Astrocyte (in vitro differentiated cells and primary cell): Measurements from ENCODE around the gene MED12L. TPM values are rescaled to one million over a fixed set of nuclear protein-coding genes. Genes with fewer than 3 reads are reported as not detected.

Experiments
- DNase-seq: peaks from one replicate; pipeline ENCODE4 v3.0.0-alpha.2; 2010; ENCODE audit warnings: low read depth
- FAIRE-seq: peaks from 2 replicates; lab custom pipeline; 2011; peaks lifted over from hg19 to GRCh38; lab: Jason Lieb, UNC
- H2AFZ ChIP-seq: 2 replicates; pipeline ENCODE4 v1.6.0; 2012; ENCODE audit warnings: low read depth, low read length, inconsistent platforms
- H3K27ac ChIP-seq: 2 replicates; pipeline ENCODE4 v1.5.1; 2011; ENCODE audit warnings: low read depth, low read length, inconsistent platforms
- H3K27me3 ChIP-seq: 2 replicates; pipeline ENCODE4 v1.6.0; 2011; ENCODE audit warnings: low read length, inconsistent platforms; ENCODE audit not compliant: insufficient read depth
- H3K36me3 ChIP-seq: 2 replicates; pipeline ENCODE4 v1.5.1; 2011; ENCODE audit warnings: low read length, inconsistent platforms; ENCODE audit not compliant: insufficient read depth
- H3K4me1 ChIP-seq: 2 replicates; pipeline ENCODE4 v1.5.1; 2011; ENCODE audit warnings: low read length, inconsistent platforms; ENCODE audit not compliant: insufficient read depth
- H3K4me2 ChIP-seq: 2 replicates; pipeline ENCODE4 v1.6.0; 2012; ENCODE audit warnings: low read length, inconsistent platforms
- H3K4me3 ChIP-seq: 2 replicates; pipeline ENCODE4 v1.5.1; 2011; ENCODE audit warnings: low read depth, mild to moderate bottlenecking, low read length, inconsistent platforms; ENCODE audit not compliant: insufficient read depth
- H3K79me2 ChIP-seq: 2 replicates; pipeline ENCODE4 v1.6.0; 2012; ENCODE audit warnings: mild to moderate bottlenecking, low read length, inconsistent platforms; ENCODE audit not compliant: insufficient read depth
- H3K9ac ChIP-seq: 2 replicates; pipeline ENCODE4 v1.6.0; 2012; ENCODE audit warnings: mild to moderate bottlenecking, low read length, inconsistent platforms
- H3K9me3 ChIP-seq: 2 replicates; pipeline ENCODE4 v1.5.1; 2012; ENCODE audit warnings: low read depth, mild to moderate bottlenecking, low read length, inconsistent platforms; ENCODE audit not compliant: insufficient read depth
- H4K20me1 ChIP-seq: 2 replicates; pipeline ENCODE4 v1.6.0; 2012; ENCODE audit warnings: low read length, inconsistent platforms; ENCODE audit not compliant: insufficient read depth
- H3K27ac Mint-ChIP-seq: one replicate; pipeline ENCODE4 v1.8.0; 2021; ENCODE audit warnings: mild to moderate bottlenecking, mixed read lengths; ENCODE audit not compliant: unreplicated experiment
- H3K27me3 Mint-ChIP-seq: one replicate; pipeline ENCODE4 v1.8.0; 2021; ENCODE audit warnings: low read depth, mixed read lengths; ENCODE audit not compliant: unreplicated experiment
- H3K36me3 Mint-ChIP-seq: one replicate; pipeline ENCODE4 v1.8.0; 2021; ENCODE audit warnings: low read depth, mixed read lengths; ENCODE audit not compliant: unreplicated experiment
- H3K4me1 Mint-ChIP-seq: one replicate; pipeline ENCODE4 v1.8.0; 2021; ENCODE audit warnings: low read depth, mixed read lengths; ENCODE audit not compliant: unreplicated experiment
- H3K4me3 Mint-ChIP-seq: one replicate; pipeline ENCODE4 v1.8.0; 2021; ENCODE audit warnings: mild to moderate bottlenecking, moderate library complexity, mixed read lengths; ENCODE audit not compliant: unreplicated experiment
- H3K9me3 Mint-ChIP-seq: one replicate; pipeline ENCODE4 v1.8.0; 2021; ENCODE audit warnings: mild to moderate bottlenecking, mixed read lengths; ENCODE audit not compliant: unreplicated experiment
- EZH2 ChIP-seq: IDR thresholded peaks from 2 replicates; pipeline ENCODE4 v1.6.1; 2012; ENCODE audit warnings: mild to moderate bottlenecking, low read length, inconsistent platforms; ENCODE audit not compliant: insufficient read depth
- total RNA-seq: library from RNA; stranded (reverse); gene quantifications from 2 replicates; pipeline ENCODE4 v1.2.1, GENCODE V29; 2021
- TF ChIP-seq, protein P1 (sequence below): IDR thresholded peaks from 2 replicates; pipeline ENCODE4 v1.5.1; 2011; ENCODE audit warnings: low read depth, mild to moderate bottlenecking, inconsistent platforms, low read length, moderate library complexity; ENCODE audit not compliant: insufficient read depth

Gene MED12L
- total RNA-seq, 1 donor from 2014 or later, result 8.2 TPM

GRCh38 chr3:151345859-151346258 is 260.4 kb downstream of the MED12L start:
- peak; percentile 56 for FAIRE-seq
- H3K9me3 ChIP-seq, result no peaks in the 10 kb centered on the region
- Mint-ChIP-seq H3K4me1 (peaks cover 23% of the 10 kb centered on the region), H3K27me3 (no peaks in the 10 kb centered on the region), H3K36me3 (no peaks in the 10 kb centered on the region), H3K27ac (no peak overlapping the region), H3K4me3 (no peak overlapping the region), H3K9me3 (no peaks in the 10 kb centered on the region)
- TF ChIP-seq, protein P1, sequence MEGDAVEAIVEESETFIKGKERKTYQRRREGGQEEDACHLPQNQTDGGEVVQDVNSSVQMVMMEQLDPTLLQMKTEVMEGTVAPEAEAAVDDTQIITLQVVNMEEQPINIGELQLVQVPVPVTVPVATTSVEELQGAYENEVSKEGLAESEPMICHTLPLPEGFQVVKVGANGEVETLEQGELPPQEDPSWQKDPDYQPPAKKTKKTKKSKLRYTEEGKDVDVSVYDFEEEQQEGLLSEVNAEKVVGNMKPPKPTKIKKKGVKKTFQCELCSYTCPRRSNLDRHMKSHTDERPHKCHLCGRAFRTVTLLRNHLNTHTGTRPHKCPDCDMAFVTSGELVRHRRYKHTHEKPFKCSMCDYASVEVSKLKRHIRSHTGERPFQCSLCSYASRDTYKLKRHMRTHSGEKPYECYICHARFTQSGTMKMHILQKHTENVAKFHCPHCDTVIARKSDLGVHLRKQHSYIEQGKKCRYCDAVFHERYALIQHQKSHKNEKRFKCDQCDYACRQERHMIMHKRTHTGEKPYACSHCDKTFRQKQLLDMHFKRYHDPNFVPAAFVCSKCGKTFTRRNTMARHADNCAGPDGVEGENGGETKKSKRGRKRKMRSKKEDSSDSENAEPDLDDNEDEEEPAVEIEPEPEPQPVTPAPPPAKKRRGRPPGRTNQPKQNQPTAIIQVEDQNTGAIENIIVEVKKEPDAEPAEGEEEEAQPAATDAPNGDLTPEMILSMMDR, result no peak
- no peak for TF ChIP-seq EZH2
- H3K4me3 ChIP-seq, result no peak overlapping the region
- H3K36me3 ChIP-seq, result no peaks in the 10 kb centered on the region
- H3K4me1 ChIP-seq, result no peaks in the 10 kb centered on the region
- H3K4me2 ChIP-seq, result peak overlapping the region; percentile 67
- H2AFZ ChIP-seq, result no peak overlapping the region
- peak; percentile 68 for DNase-seq
- no peaks in the 10 kb centered on the region for H3K79me2 ChIP-seq
- no peaks in the 10 kb centered on the region for H3K27me3 ChIP-seq
- no peak overlapping the region for H3K27ac ChIP-seq
- no peaks in the 10 kb centered on the region for H4K20me1 ChIP-seq
- no peak overlapping the region for H3K9ac ChIP-seq

DNA sequence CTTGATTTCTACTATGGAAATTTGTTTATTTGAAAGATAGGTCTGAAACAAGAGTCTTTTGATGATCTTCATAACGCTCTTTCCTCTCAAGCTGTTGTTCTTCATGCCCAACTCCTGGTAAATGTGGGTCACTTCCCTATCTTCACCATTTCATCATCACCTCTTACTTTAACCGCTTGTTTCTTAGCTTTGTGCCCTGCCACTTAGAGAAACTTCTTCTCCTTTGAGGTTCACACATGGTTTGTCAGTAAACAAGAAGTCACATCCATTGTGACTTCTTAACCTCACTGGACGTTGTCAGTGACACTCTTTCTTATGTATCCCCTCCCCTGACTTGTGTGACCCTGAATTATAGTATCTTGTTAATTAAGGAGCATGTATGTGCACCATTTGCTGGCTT is 260.8 kb downstream of the MED12L start:
- no peak overlapping the region for H3K4me3 Mint-ChIP-seq
- no peak overlapping the region for H3K4me2 ChIP-seq

GRCh38 chr3:151347432-151347831 is 262.0 kb downstream of the MED12L start:
- Mint-ChIP-seq H3K4me3 (no peak overlapping the region), H3K27me3 (no peaks in the 10 kb centered on the region), H3K27ac (peak overlapping the region; percentile 78), H3K4me1 (peaks cover 23% of the 10 kb centered on the region), H3K9me3 (no peaks in the 10 kb centered on the region), H3K36me3 (no peaks in the 10 kb centered on the region)
- no peak overlapping the region for H3K4me3 ChIP-seq
- no peak overlapping the region for H3K27ac ChIP-seq
- TF ChIP-seq EZH2, result no peak
- TF ChIP-seq, protein P1, result no peak
- H3K4me1 ChIP-seq, result no peaks in the 10 kb centered on the region
- no peaks in the 10 kb centered on the region for H3K27me3 ChIP-seq
- FAIRE-seq (no peak), DNase-seq (no peak)
- H3K9me3 ChIP-seq, result no peaks in the 10 kb centered on the region
- no peaks in the 10 kb centered on the region for H3K36me3 ChIP-seq
- H3K4me2 ChIP-seq, result no peak overlapping the region
- no peaks in the 10 kb centered on the region for H4K20me1 ChIP-seq
- no peak overlapping the region for H2AFZ ChIP-seq
- H3K9ac ChIP-seq, result no peak overlapping the region
- H3K79me2 ChIP-seq, result no peaks in the 10 kb centered on the region

More for the DNA sequence above, 260.8 kb downstream of the MED12L start:
- no peak overlapping the region for H3K27ac Mint-ChIP-seq
- no peaks in the 10 kb centered on the region for H3K4me1 ChIP-seq
- DNase-seq, result no peak
- no peak overlapping the region for H3K9ac ChIP-seq
- TF ChIP-seq EZH2, result no peak
- TF ChIP-seq, protein P1, result no peak
- no peak overlapping the region for H2AFZ ChIP-seq
- H3K36me3 ChIP-seq, result no peaks in the 10 kb centered on the region
- H3K9me3 ChIP-seq, result no peaks in the 10 kb centered on the region
- H3K27ac ChIP-seq, result no peak overlapping the region
- no peaks in the 10 kb centered on the region for H3K9me3 Mint-ChIP-seq
- peak; percentile 50 for FAIRE-seq
- no peaks in the 10 kb centered on the region for H3K36me3 Mint-ChIP-seq
- no peaks in the 10 kb centered on the region for H4K20me1 ChIP-seq
- H3K27me3 Mint-ChIP-seq, result no peaks in the 10 kb centered on the region
- no peaks in the 10 kb centered on the region for H3K79me2 ChIP-seq
- H3K4me1 Mint-ChIP-seq, result peaks cover 23% of the 10 kb centered on the region
- no peak overlapping the region for H3K4me3 ChIP-seq
- no peaks in the 10 kb centered on the region for H3K27me3 ChIP-seq
